ENCODE results near the gene UNC5A.

UNC5A gene

GRCh38 chr5:176836811-176837706 lies 26.7 kb downstream of the UNC5A start:
- TF ChIP-seq ZBTB7A (IDR thresholded peaks at IDR 0.05; ENCODE audit: low read depth) (no peak), CEBPB (IDR thresholded peaks at IDR 0.05) (no peak), REST (IDR thresholded peaks at IDR 0.05; ENCODE audit: low read depth) (no peak), EGR1 (IDR thresholded peaks at IDR 0.05) (no peak), TCF12 (IDR thresholded peaks at IDR 0.05; ENCODE audit: low read depth) (no peak), TEAD4 (IDR thresholded peaks at IDR 0.05) (no peak), TAF1 (IDR thresholded peaks at IDR 0.05; ENCODE audit: low read depth) (no peak), YY1 (IDR thresholded peaks at IDR 0.05; ENCODE audit: low read depth) (no peak), NFIC (IDR thresholded peaks at IDR 0.05) (no peak), MAX (IDR thresholded peaks at IDR 0.05) (no peak), RAD21 (IDR thresholded peaks at IDR 0.05; ENCODE audit: low read depth) (no peak)

- TF ChIP-seq REST (IDR thresholded peaks at IDR 0.05; ENCODE audit: low read depth) (peak; percentile 100), YY1 (IDR thresholded peaks at IDR 0.05; ENCODE audit: low read depth) (peak; percentile 77), CREB1 (IDR thresholded peaks at IDR 0.05; ENCODE audit: low read depth) (0 out of 2 replicates have a peak, but pooled peaks have one; percentile 19), EP300 (IDR thresholded peaks at IDR 0.05; ENCODE audit: borderline replicate concordance) (no peak), EGR1 (IDR thresholded peaks at IDR 0.05) (no peak), TAF1 (IDR thresholded peaks at IDR 0.05; ENCODE audit: low read depth) (no peak), FOXM1 (IDR thresholded peaks at IDR 0.05; ENCODE audit: borderline replicate concordance, low read depth) (no peak), MAX (IDR thresholded peaks at IDR 0.05) (peak; percentile 95), RAD21 (IDR thresholded peaks at IDR 0.05; ENCODE audit: low read depth) (peak; percentile 32; the same call in 1 of the 2 replicates), CEBPB (IDR thresholded peaks at IDR 0.05) (no peak), TEAD4 (IDR thresholded peaks at IDR 0.05) (peak; percentile 58; the same call in 1 of the 2 replicates), USF1 (IDR thresholded peaks at IDR 0.05) (peak; percentile 36; the same call in 1 of the 2 replicates), TCF12 (IDR thresholded peaks at IDR 0.05; ENCODE audit: low read depth) (0 out of 2 replicates have a peak, but pooled peaks have one; percentile 40), NFIC (IDR thresholded peaks at IDR 0.05) (peak; percentile 48; the same call in 1 of the 2 replicates), ZBTB7A (IDR thresholded peaks at IDR 0.05; ENCODE audit: low read depth) (no peak)
Measured at GRCh38 chr5:176837707-176838115, 27.4 kb downstream of the UNC5A start.

GRCh38 chr5:176843673-176844072 lies 33.3 kb downstream of the UNC5A start:
- TF ChIP-seq ZBTB7A (IDR thresholded peaks at IDR 0.05; ENCODE audit: low read depth) (no peak), TAF1 (IDR thresholded peaks at IDR 0.05; ENCODE audit: low read depth) (no peak)

GRCh38 chr5:176844281-176844680 lies 33.9 kb downstream of the UNC5A start:
- TF ChIP-seq MAX (IDR thresholded peaks at IDR 0.05) (no peak), EP300 (IDR thresholded peaks at IDR 0.05; ENCODE audit: borderline replicate concordance) (no peak), TAF1 (IDR thresholded peaks at IDR 0.05; ENCODE audit: low read depth) (no peak), USF1 (IDR thresholded peaks at IDR 0.05) (no peak), TEAD4 (IDR thresholded peaks at IDR 0.05) (no peak), RAD21 (IDR thresholded peaks at IDR 0.05; ENCODE audit: low read depth) (no peak), NFIC (IDR thresholded peaks at IDR 0.05) (no peak), CREB1 (IDR thresholded peaks at IDR 0.05; ENCODE audit: low read depth) (no peak), YY1 (IDR thresholded peaks at IDR 0.05; ENCODE audit: low read depth) (no peak), CEBPB (IDR thresholded peaks at IDR 0.05) (no peak), ZBTB7A (IDR thresholded peaks at IDR 0.05; ENCODE audit: low read depth) (no peak), FOXM1 (IDR thresholded peaks at IDR 0.05; ENCODE audit: borderline replicate concordance, low read depth) (no peak), TCF12 (IDR thresholded peaks at IDR 0.05; ENCODE audit: low read depth) (no peak), EGR1 (IDR thresholded peaks at IDR 0.05) (no peak)

GRCh38 chr5:176844706-176845391 lies 34.5 kb downstream of the UNC5A start:
- TF ChIP-seq NFIC (IDR thresholded peaks at IDR 0.05) (peak; percentile 37; the same call in 1 of the 2 replicates), EGR1 (IDR thresholded peaks at IDR 0.05) (no peak)

Data from Ishikawa (cell line).